K562 (cell line): ENCODE results near the gene ANXA7. TPM values are rescaled to one million over a fixed set of nuclear protein-coding genes. Genes with fewer than 3 reads are reported as not detected.

Experiments
- ARNT ChIP-seq, 2 experiments: fragments of 450-650 bp; IDR thresholded peaks; 2 replicates each; pipeline ENCODE4 v1.6.1; 2016; ENCODE audit warnings: mild to moderate bottlenecking in 1 of 2
- BHLHE40 ChIP-seq: IDR thresholded peaks from 2 replicates; pipeline ENCODE4 v1.6.1; 2011; ENCODE audit warnings: low read length, improper control_type of control experiment
- CHD7 ChIP-seq: fragments of 200-600 bp; sonication (generic); IDR thresholded peaks from one replicate; pipeline ENCODE4 v1.6.1; 2012; ENCODE audit warnings: mild to moderate bottlenecking, low read depth, low read length, inconsistent platforms
- IFI16 ChIP-seq: fragments of 250-450 bp; sonication (Bioruptor Pico); IDR thresholded peaks from 2 replicates; pipeline ENCODE4 v2.1.2; 2022; ENCODE audit warnings: mild to moderate bottlenecking, inconsistent platforms
- NFE2 ChIP-seq: IDR thresholded peaks from 2 replicates; pipeline ENCODE4 v1.6.1; 2014; ENCODE audit warnings: antibody characterized with exemption, low read depth
- NR1H2 ChIP-seq: sonication (generic); formaldehyde crosslinking; IDR thresholded peaks from 2 replicates; pipeline ENCODE4 v1.4.0; 2020; ENCODE audit warnings: mild to moderate bottlenecking, missing genetic modification reagents
- RREB1 ChIP-seq: fragments of 250-450 bp; sonication (Bioruptor Pico); IDR thresholded peaks from 2 replicates; pipeline ENCODE4 v1.4.0; 2020
- TFAM ChIP-seq: fragments of 250-450 bp; sonication (Bioruptor Pico); conservative IDR thresholded peaks from 2 replicates; pipeline ENCODE4 v1.5.0; 2021; ENCODE audit warnings: mild to moderate bottlenecking, moderate library complexity
- XRCC3 ChIP-seq: fragments of 450-650 bp; IDR thresholded peaks from 2 replicates; pipeline ENCODE4 v1.6.1; 2017; ENCODE audit warnings: mild to moderate bottlenecking, moderate library complexity
- ZNF589 ChIP-seq: fragments of 200-800 bp; sonication (Bioruptor generic); IDR thresholded peaks from 2 replicates; pipeline ENCODE4 v1.6.1; 2016; ENCODE audit warnings: low read depth, missing genetic modification characterization, missing compliant biosample characterization
- polyA plus RNA-seq, 8 experiments: library from polyadenylated mRNA; depleted of rRNA in 4 of 8; stranded (reverse) in 5 of 8; unstranded in 3 of 8; fragments of >200 nt; fragmentation: Nextera tagmentation in 2 of 8; fragmentation: Illumina TruSeq in 1 of 8; extraction: Ambion mirVana in 2 of 8; extraction: Trizol in 1 of 8; gene quantifications; 2 replicates each; pipeline versions ENCODE4 v1.2.1 to v1.2.3, GENCODE V29; 2011 to 2014; ENCODE audit warnings: inconsistent platforms in 1 of 8, missing spikeins in 1 of 8
- total RNA-seq, 7 experiments: library from RNA; depleted of rRNA in 6 of 7; stranded (reverse); fragments of >200 nt in 6 of 7; fragmentation: Illumina TruSeq in 2 of 7; extraction: Trizol in 2 of 7; gene quantifications; 2 replicates each; pipeline versions ENCODE4 v1.2.1 to v1.2.3, GENCODE V29; 2011 to 2021; ENCODE audit warnings: low replicate concordance in 1 of 7

The ANXA7 gene
- total and polyA plus RNA-seq, 9 of the 15 experiments (the other 6 are each of a cell fraction or from before 2014, with no cell fraction given), result 81.6 to 157 (median 122) TPM

- TF ChIP-seq CHD7, result no peak
- TF ChIP-seq NR1H2 (CRISPR knock-in tag), result no peak
- TF ChIP-seq ARNT (IDR thresholded peaks at IDR 0.05), result no peak
- no peak for TF ChIP-seq BHLHE40
- no peak for TF ChIP-seq TFAM (CRISPR knock-in tag)
- no peak for TF ChIP-seq IFI16 (CRISPR knock-in tag)
- TF ChIP-seq ZNF589 (CRISPR knock-in tag), result peak; percentile 81; the same call in 1 of the 2 replicates
- no peak for TF ChIP-seq XRCC3
- TF ChIP-seq NFE2, result peak; percentile 85
- 0 out of 2 replicates have a peak, but pooled peaks have one; percentile 47 for TF ChIP-seq RREB1
Measured at GRCh38 chr10:73366381-73367298, 47.2 kb downstream of the ANXA7 start (continued).
